HCT116 (cell line): Measurements from ENCODE around the gene WDR89. TPM values are rescaled to one million over a fixed set of nuclear protein-coding genes. Genes with fewer than 3 reads are reported as not detected.

Experiments
- ATAC-seq: fragments of 200-7000 bp; cut with Tn5 transposase; 2 replicates; pipeline ENCODE4 v1.9.1; 2020; ENCODE audit warnings: mild to moderate bottlenecking, moderate library complexity
- BruUV-seq: library from RNA; stranded (reverse); fragments of 400-500 nt; replicated peaks from 2 replicates; lab custom pipeline; 2021; lab: Mats Ljungman, UMichigan
- CTCF ChIA-PET: fragments of 300-600 bp; sonication (Branson Sonifier 250); formaldehyde crosslinking; loops from one replicate; lab custom pipeline; 2021; ENCODE audit warnings: antibody characterized with exemption; lab: Charles Lee
- POLR2A ChIA-PET: fragments of 300-600, 350-600 bp; sonication (Branson Sonifier 250); formaldehyde crosslinking; loops from one replicate; lab custom pipeline; 2021; ENCODE audit warnings: antibody characterized with exemption; lab: Charles Lee
- RAD21 ChIA-PET, 2 experiments: fragments of 300-600 bp; sonication (Branson Sonifier 250); formaldehyde crosslinking; loops; one replicate each; lab custom pipeline; 2023; ENCODE audit warnings: low total read pairs in 2 of 2; ENCODE audit not compliant: uncharacterized antibody in 2 of 2, unreplicated experiment in 2 of 2, low non-redundant PET in 1 of 2; lab: Charles Lee
- DNase-seq: peaks from one replicate; pipeline ENCODE4 v3.0.0-alpha.2; 2010; ENCODE audit warnings: low read depth, low spot score
- H2AFZ ChIP-seq: fragments of 200-600 bp; shearing (Covaris generic), sonication (generic); 2 replicates; pipeline ENCODE4 v1.6.1; 2017; ENCODE audit warnings: low read depth, mixed run types, mixed read lengths, antibody characterized with exemption, low read length; ENCODE audit not compliant: poor library complexity, severe bottlenecking
- H3K27ac ChIP-seq: 2 replicates; pipeline ENCODE4 v1.5.1; 2012; ENCODE audit warnings: low read depth, low read length
- H3K27me3 ChIP-seq: fragments of 200-600 bp; sonication (generic); 2 replicates; pipeline ENCODE4 v1.6.1; 2016; ENCODE audit warnings: mixed run types, low read length, mixed read lengths; ENCODE audit not compliant: insufficient read depth
- H3K36me3 ChIP-seq, 2 experiments: fragments of 200-500 bp in 1 of 2; fragments of 200-600 bp in 1 of 2; sonication (Bioruptor generic) in 1 of 2; sonication (generic) in 1 of 2; 2 replicates each; pipeline versions ENCODE4 v1.5.1 to v1.6.1; 2014 to 2016; ENCODE audit warnings: low read length in 2 of 2, inconsistent platforms in 1 of 2, mixed read lengths in 1 of 2, mixed run types in 1 of 2; ENCODE audit not compliant: insufficient read depth in 2 of 2, control insufficient read depth in 1 of 2
- H3K4me1 ChIP-seq, 2 experiments: fragments of 200-600 bp in 1 of 2; sonication (generic) in 1 of 2; 2 replicates each; pipeline versions ENCODE4 v1.5.1 to v1.6.1; 2012 to 2017; ENCODE audit warnings: low read length in 2 of 2, inconsistent platforms in 1 of 2, mild to moderate bottlenecking in 1 of 2, mixed read lengths in 1 of 2, mixed run types in 1 of 2, moderate library complexity in 1 of 2; ENCODE audit not compliant: insufficient read depth in 2 of 2, control insufficient read depth in 1 of 2
- H3K4me2 ChIP-seq: fragments of 200-600 bp; sonication (generic); 2 replicates; pipeline ENCODE4 v1.6.1; 2017; ENCODE audit warnings: mixed run types, low read length, mixed read lengths
- H3K4me3 ChIP-seq, 2 experiments: fragments of 200-600 bp in 1 of 2; sonication (generic) in 1 of 2; replicated peaks in 1 of 2; 2 replicates each; pipeline ENCODE4 v1.5.1; 2011 to 2016; ENCODE audit warnings: low read length in 2 of 2, control low read depth in 1 of 2, low read depth in 1 of 2, mild to moderate bottlenecking in 1 of 2, mixed read lengths in 1 of 2, mixed run types in 1 of 2
- H3K79me2 ChIP-seq: fragments of 200-600 bp; sonication (generic); 2 replicates; pipeline ENCODE4 v1.6.1; 2017; ENCODE audit warnings: mild to moderate bottlenecking, mixed run types, low read length, moderate library complexity, mixed read lengths; ENCODE audit not compliant: insufficient read depth
- H3K9ac ChIP-seq: fragments of 200-600 bp; sonication (generic); 2 replicates; pipeline ENCODE4 v1.6.1; 2016; ENCODE audit warnings: low read length, mixed read lengths
- H3K9me2 ChIP-seq: fragments of 200-600 bp; sonication (generic), shearing (Covaris generic); 2 replicates; pipeline ENCODE4 v1.6.1; 2017; ENCODE audit warnings: mixed run types, mild to moderate bottlenecking, moderate library complexity; ENCODE audit not compliant: insufficient read depth
- H3K9me3 ChIP-seq, 2 experiments: fragments of 200-500 bp in 1 of 2; fragments of 200-600 bp in 1 of 2; sonication (Bioruptor generic) in 1 of 2; sonication (generic) in 1 of 2; 2 replicates each; pipeline ENCODE4 v1.6.1; 2014 to 2017; ENCODE audit warnings: low read length in 2 of 2, mixed read lengths in 2 of 2, inconsistent platforms in 1 of 2, low read depth in 1 of 2, mild to moderate bottlenecking in 1 of 2, mixed run types in 1 of 2, moderate library complexity in 1 of 2; ENCODE audit not compliant: control insufficient read depth in 1 of 2, insufficient read depth in 1 of 2
- H4K20me1 ChIP-seq: fragments of 200-600 bp; sonication (generic), shearing (Covaris generic); 2 replicates; pipeline ENCODE4 v1.6.1; 2017; ENCODE audit warnings: mixed run types, mild to moderate bottlenecking, moderate library complexity; ENCODE audit not compliant: insufficient read depth
- CBX3 ChIP-seq: IDR thresholded peaks from 2 replicates; pipeline ENCODE4 v1.6.1; 2012; ENCODE audit warnings: low read depth
- CEBPB ChIP-seq: IDR thresholded peaks from 2 replicates; pipeline ENCODE4 v1.6.1; 2012; ENCODE audit warnings: low read depth
- EGR1 ChIP-seq: IDR thresholded peaks from 2 replicates; pipeline ENCODE4 v1.6.1; 2012; ENCODE audit warnings: low read depth
- EZH2phosphoT487 ChIP-seq: fragments of 200-600 bp; IDR thresholded peaks from 2 replicates; pipeline ENCODE4 v1.6.1; 2018; ENCODE audit warnings: antibody characterized with exemption, borderline replicate concordance
- JUND ChIP-seq: IDR thresholded peaks from 2 replicates; pipeline ENCODE4 v1.6.1; 2012
- POLR2A ChIP-seq: IDR thresholded peaks from 2 replicates; pipeline ENCODE4 v1.7.0; 2011; ENCODE audit warnings: borderline replicate concordance; ENCODE audit not compliant: insufficient read depth, insufficient read length; ENCODE audit errors: extremely low read depth
- POLR2AphosphoS5 ChIP-seq: IDR thresholded peaks from 2 replicates; pipeline ENCODE4 v1.6.1; 2011; ENCODE audit warnings: mild to moderate bottlenecking, low read depth, low read length, moderate library complexity
- RAD21 ChIP-seq: IDR thresholded peaks from 2 replicates; pipeline ENCODE4 v1.6.1; 2012; ENCODE audit warnings: low read depth, mild to moderate bottlenecking
- SIN3A ChIP-seq: IDR thresholded peaks from 2 replicates; pipeline ENCODE4 v1.6.1; 2012; ENCODE audit warnings: low read depth
- SP1 ChIP-seq: IDR thresholded peaks from 2 replicates; pipeline ENCODE4 v1.6.1; 2012; ENCODE audit warnings: low read depth
- SRF ChIP-seq: IDR thresholded peaks from 2 replicates; pipeline ENCODE4 v1.6.1; 2012; ENCODE audit warnings: low read depth
- YY1 ChIP-seq: IDR thresholded peaks from 2 replicates; pipeline ENCODE4 v1.6.1; 2011; ENCODE audit warnings: low read length, low read depth, moderate library complexity, mild to moderate bottlenecking; ENCODE audit not compliant: insufficient replicate concordance; ENCODE audit errors: extremely low read depth
- ZFX ChIP-seq: fragments of 450-650 bp; IDR thresholded peaks from 2 replicates; pipeline ENCODE4 v1.6.1; 2017
- intact Hi-C: fragments of 100-400 bp; cut with micrococcal nuclease; formaldehyde crosslinking; loops from 2 replicates; pipeline ENCODE4 v1.10.0; 2022
- total RNA-seq: library from RNA; stranded (reverse); gene quantifications from one replicate; pipeline ENCODE4 v1.2.1, GENCODE V29; 2021; ENCODE audit not compliant: unreplicated experiment
- TF ChIP-seq, protein P1 (sequence below), 3 experiments: fragments of 200-600 bp in 1 of 3; sonication (generic) in 1 of 3; IDR thresholded peaks in 2 of 3; conservative IDR thresholded peaks in 1 of 3; 2 replicates each; pipeline ENCODE4 v1.5.1; 2012 to 2017; ENCODE audit warnings: low read depth in 2 of 3, low read length in 2 of 3, antibody characterized with exemption in 1 of 3, borderline replicate concordance in 1 of 3, control low read depth in 1 of 3, mild to moderate bottlenecking in 1 of 3, mixed read lengths in 1 of 3, mixed run types in 1 of 3, moderate library complexity in 1 of 3; ENCODE audit not compliant: insufficient read depth in 1 of 3

WDR89 gene
- total RNA-seq, 1 experiment from 2014 or later, result 22.8 TPM

DNA sequence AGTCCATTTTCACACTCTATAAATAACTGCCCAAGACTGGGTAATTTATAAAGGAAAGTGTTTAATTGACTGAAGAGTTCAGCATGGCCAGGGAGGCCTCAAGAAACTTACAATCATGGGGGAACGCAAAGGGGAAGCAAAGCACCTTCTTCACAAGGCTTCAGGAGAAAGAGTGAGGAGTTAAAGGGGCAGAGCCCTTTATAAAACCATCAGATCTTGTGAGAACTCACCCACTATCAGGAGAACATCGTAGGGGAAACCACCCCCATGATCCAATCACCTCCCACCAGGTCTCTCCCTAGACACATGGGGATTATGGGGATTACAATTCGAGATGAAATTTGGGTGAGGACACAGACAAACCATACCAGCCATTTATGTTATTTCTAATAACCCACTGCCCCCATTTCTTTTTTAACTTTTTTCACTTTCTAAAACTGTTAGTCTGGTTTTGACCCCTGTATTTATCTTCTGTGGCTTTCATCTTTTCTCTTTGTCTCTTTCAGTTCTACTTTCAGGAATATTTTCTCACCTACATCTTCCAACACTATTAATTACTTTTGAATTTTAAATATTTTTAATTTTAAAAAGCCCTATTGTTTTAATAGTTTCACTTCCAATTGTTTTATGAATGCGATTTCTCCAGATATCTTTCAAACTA is 44.5 kb downstream of the WDR89 start:
- ChIA-PET POLR2A (no interaction called here), CTCF (no interaction called here), RAD21 (no interaction called here)
- Histone ChIP-seq H3K36me3 (peaks cover 4 to 13% of the 10 kb centered on the region in 2 experiments; a peak in 3 of 4 replicates), H3K4me1 (no peaks in the 10 kb centered on the region), H3K27me3 (no peaks in the 10 kb centered on the region), H3K4me2 (no peak overlapping the region), H3K79me2 (0 out of 2 replicates have a peak, but pooled peaks cover 12% of the 10 kb centered on the region), H3K9ac (no peak overlapping the region), H3K9me2 (no peaks in the 10 kb centered on the region), H3K27ac (no peak overlapping the region), H3K4me3 (no peak overlapping the region), H3K9me3 (peaks cover 3 to 7% of the 10 kb centered on the region in 2 experiments; a peak in 2 of 4 replicates), H2AFZ (no peak overlapping the region), H4K20me1 (no peaks in the 10 kb centered on the region)
- BruUV-seq, result no TSS peak
- intact Hi-C loops, result no loop called here
- DNase-seq (no peak), ATAC-seq (no peak)
- no peak for TF ChIP-seq EGR1
- no peak for TF ChIP-seq CEBPB
- no peak for TF ChIP-seq JUND
- TF ChIP-seq POLR2A, result no peak
- TF ChIP-seq SP1, result no peak

DNA sequence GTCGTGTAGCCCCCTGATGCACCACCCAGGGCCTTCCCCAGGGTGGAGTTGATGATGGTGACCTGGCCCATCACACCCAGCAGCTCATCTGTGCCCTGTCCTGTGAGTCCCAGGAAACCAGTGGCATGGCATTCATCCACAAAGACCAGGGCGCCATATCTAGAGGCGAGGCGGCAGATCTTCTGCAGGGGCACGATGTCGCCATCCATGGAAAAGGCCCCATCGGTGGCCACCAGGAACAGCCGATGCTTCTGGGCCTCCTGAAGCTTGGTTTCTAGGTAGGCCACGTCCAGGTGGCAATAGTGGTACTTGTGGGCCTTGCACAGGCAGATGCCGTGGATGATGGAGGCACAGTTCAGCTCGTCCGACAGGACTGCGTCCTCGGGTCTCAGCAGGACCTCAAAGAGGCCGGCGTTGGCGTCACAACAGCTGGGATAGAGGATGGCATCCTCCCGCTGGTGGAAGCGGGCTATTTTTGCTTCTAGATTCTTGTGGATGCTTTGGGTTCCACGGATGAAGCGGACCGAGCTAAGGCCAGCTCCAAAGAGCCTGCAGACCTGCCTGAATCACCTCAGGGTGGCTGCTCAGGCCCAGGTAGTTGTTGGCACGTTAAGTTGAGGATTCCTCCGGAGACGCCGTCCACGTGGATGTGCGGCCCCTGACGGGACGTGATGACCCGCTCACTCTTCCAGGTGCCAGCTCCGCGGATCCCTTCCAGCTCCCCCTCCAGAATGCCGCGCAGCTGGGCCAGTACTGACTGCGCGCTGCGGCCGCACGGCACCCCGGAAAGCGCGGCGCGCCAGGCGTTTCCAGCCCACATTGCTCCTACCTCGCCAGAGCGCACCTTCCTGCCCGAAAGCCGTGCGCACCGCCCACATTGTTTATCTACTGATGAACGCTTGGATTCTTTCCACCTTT is 47.0 kb downstream of the WDR89 start:
- Histone ChIP-seq H3K9me2 (no peaks in the 10 kb centered on the region), H2AFZ (no peak overlapping the region), H3K4me3 (no peak overlapping the region), H3K4me2 (no peak overlapping the region), H3K4me1 (no peaks in the 10 kb centered on the region), H3K27me3 (no peaks in the 10 kb centered on the region), H3K9me3 (peaks cover 3 to 7% of the 10 kb centered on the region in 2 experiments; a peak in 2 of 4 replicates), H3K36me3 (peaks cover 4 to 13% of the 10 kb centered on the region in 2 experiments; a peak in 3 of 4 replicates), H4K20me1 (no peaks in the 10 kb centered on the region), H3K27ac (no peak overlapping the region), H3K9ac (no peak overlapping the region), H3K79me2 (0 out of 2 replicates have a peak, but pooled peaks cover 3% of the 10 kb centered on the region)
- ChIA-PET POLR2A (no interaction called here), CTCF (no interaction called here), RAD21 (no interaction called here)
- ATAC-seq, result no peak
- no peak for DNase-seq
- BruUV-seq, result no TSS peak
- intact Hi-C loops, result no loop called here
- no peak for TF ChIP-seq EZH2phosphoT487
- no peak for TF ChIP-seq JUND
- no peak for TF ChIP-seq SP1
- TF ChIP-seq POLR2AphosphoS5, result no peak
- TF ChIP-seq ZFX, result no peak
- TF ChIP-seq SIN3A, result no peak
- no peak for TF ChIP-seq SRF
- no peak for TF ChIP-seq YY1
- no peak for TF ChIP-seq POLR2A
- TF ChIP-seq RAD21, result no peak
- TF ChIP-seq, protein P1, sequence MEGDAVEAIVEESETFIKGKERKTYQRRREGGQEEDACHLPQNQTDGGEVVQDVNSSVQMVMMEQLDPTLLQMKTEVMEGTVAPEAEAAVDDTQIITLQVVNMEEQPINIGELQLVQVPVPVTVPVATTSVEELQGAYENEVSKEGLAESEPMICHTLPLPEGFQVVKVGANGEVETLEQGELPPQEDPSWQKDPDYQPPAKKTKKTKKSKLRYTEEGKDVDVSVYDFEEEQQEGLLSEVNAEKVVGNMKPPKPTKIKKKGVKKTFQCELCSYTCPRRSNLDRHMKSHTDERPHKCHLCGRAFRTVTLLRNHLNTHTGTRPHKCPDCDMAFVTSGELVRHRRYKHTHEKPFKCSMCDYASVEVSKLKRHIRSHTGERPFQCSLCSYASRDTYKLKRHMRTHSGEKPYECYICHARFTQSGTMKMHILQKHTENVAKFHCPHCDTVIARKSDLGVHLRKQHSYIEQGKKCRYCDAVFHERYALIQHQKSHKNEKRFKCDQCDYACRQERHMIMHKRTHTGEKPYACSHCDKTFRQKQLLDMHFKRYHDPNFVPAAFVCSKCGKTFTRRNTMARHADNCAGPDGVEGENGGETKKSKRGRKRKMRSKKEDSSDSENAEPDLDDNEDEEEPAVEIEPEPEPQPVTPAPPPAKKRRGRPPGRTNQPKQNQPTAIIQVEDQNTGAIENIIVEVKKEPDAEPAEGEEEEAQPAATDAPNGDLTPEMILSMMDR (IDR thresholded peaks at IDR 0.05 in 2 of 3, conservative IDR thresholded peaks at IDR 0.05 in 1 of 3; ENCODE audit: borderline replicate concordance in 1 of 3, insufficient read depth in 1 of 3, low read depth in 2 of 3, low read length in 2 of 3), result no peak
- TF ChIP-seq CEBPB, result no peak
- TF ChIP-seq CBX3, result no peak
